Left cardiac atrium (tissue), 4 donors: ENCODE measurements around the gene CABP5. TPM values are rescaled to one million over a fixed set of nuclear protein-coding genes. Genes with fewer than 3 reads are reported as not detected.

ENCODE experiments used
- ATAC-seq, 2 donors: fragments of 200-7000 bp; cut with Tn5 transposase; one replicate each; pipeline ENCODE4 v1.9.1; 2020; ENCODE audit warnings: mild to moderate bottlenecking in 2 of 2, moderate library complexity in 2 of 2
- DNase-seq: peaks from one replicate; pipeline ENCODE4 v3.0.0-alpha.2; 2020
- intact Hi-C, 2 donors: fragments of 100-400 bp; cut with DNase I; formaldehyde crosslinking; loops; one replicate each; pipeline versions ENCODE4 v1.14.1 to v1.15.1; 2022 to 2023
- total RNA-seq, 2 donors: library from RNA; stranded (reverse); fragmentation: NEBNext Ultra II Directional; extraction: Animal tissue kit (Norgen Biotek cat#: 25700); gene quantifications; one replicate each; pipeline ENCODE4 v1.2.1, GENCODE V29; 2021
- donor health status: DM: no; HTN: yes; CAD: no.
- donor health status: DM: no; HTN: yes; CAD: no; lungs with severe emphysema.
- donor health status: DM: yes; HTN: yes; CAD: no.
- donor health status: Dilated cardiomyopathy.

Gene CABP5
- total RNA-seq, 2 donors from 2014 or later: not detected

- intact Hi-C loops: no loop called here
- ATAC-seq (no peak), DNase-seq (no peak)
Measured at GRCh38 chr19:48041877-48042580, 1.9 kb downstream of the CABP5 start.

- intact Hi-C loops: no loop called here
- DNase-seq (no peak), ATAC-seq (no peak)
Measured at GRCh38 chr19:48036765-48037164, 7.1 kb downstream of the CABP5 start.

- DNase-seq: no peak
- intact Hi-C loops: no loop called here
- ATAC-seq: no peak
Measured at GRCh38 chr19:48033604-48034003, 10.3 kb downstream of the CABP5 start.

DNA sequence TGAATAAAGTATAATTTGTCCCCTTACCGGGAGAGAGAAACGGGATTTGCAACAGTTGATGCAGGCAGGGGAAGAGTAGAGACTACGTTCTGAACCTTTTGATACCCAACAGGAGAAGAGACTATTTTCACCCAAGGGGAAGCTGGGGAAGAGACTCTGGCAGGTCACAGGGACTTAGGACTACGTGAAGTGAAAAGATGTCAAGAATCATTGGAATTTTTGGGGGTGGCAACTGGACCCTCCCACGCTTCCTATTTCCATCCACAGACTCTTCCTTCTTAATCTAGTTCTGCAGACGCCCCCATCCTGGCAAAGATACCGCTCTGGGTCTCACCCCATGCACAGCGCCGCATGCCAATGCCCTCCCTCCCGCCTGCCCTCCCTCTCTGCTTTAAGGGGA is 13.8 kb downstream of the CABP5 start:
- intact Hi-C loops: no loop called here
- no peak for ATAC-seq

GRCh38 chr19:48029431-48029830 is 14.4 kb downstream of the CABP5 start:
- no peak for ATAC-seq
- intact Hi-C loops: no loop called here
- DNase-seq: no peak

More for the DNA sequence above, 13.8 kb downstream of the CABP5 start:
- DNase-seq: no peak

DNA sequence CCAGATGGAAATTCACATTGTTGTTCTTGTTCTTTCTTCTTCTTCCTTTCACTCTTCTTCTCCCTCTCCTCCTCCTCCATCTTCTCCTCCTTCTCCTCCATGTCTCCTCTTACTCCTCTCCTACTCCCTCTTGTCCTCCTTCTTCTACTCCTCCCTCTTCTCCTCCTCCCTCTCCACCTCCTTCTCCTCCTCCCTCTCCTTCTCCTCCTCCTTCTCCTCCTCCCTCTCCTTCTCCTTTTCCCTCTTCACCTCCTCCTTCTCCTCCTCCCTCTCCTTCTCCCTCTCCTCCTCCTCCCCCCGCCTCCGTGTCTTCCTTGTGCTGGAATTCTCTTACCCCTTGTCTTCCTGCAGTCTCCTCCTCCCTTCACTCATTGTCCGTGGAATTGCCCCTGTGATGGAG is 18.4 kb downstream of the CABP5 start:
- DNase-seq (no peak), ATAC-seq (no peak)
- intact Hi-C loops: no loop called here

GRCh38 chr19:48023518-48023917 is 20.4 kb downstream of the CABP5 start:
- ATAC-seq (no peak), DNase-seq (no peak)
- intact Hi-C loops: no loop called here

- intact Hi-C loops: no loop called here
- ATAC-seq: no peak
- no peak for DNase-seq
Measured at GRCh38 chr19:48023011-48023410, 20.9 kb downstream of the CABP5 start.

DNA sequence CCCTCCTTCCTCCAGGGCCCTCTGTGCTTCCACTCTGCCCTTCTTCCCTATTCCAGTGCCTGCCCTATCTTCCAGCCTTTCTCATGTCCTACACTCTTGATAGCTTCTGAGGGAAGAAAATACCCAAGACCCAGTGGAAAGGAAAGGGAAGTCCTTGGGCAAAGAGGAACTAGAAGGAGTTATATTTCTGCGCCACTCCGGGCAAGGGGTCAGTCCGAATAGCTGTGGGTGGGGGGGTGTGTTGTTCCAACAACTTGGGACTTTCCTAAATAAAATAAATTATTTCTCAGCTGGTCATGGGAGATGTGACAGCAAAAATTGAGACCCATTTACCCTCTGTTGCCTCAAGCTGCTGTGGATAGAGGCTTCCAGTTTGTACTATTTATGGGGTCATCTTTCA is 23.2 kb downstream of the CABP5 start:
- intact Hi-C loops: no loop called here
- DNase-seq: no peak
- no peak for ATAC-seq

DNA sequence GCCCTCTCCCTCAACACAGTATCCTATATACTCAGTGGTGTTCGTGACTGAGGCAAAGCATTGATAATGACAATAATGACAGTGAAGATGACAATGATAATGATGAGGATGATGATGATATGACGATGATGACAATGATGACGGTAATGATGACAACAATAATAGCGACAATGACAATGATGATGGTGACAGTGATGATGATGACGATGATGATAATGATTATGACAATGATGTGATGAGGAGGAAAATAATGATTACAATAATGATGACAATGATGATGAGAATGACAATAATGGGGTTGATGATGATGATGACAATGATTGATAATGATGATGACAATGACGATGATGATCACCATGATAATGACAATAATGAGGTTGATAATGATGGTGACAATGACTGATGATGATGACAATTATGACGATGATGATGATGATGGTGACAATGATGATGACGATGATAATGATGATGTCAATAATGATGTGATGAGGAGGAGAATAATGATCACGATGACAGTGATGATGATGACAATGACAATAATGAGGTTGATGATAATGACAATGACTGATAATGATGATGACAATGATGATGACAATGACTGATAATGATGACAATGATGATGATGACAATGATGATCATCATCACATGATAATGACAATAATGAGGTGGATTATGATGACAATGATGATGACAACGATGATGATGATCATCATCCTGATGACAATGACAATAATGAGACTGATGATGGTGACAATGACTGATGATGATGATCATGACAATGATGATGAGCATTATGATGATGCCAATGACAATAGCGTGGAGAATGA is 32.7 kb downstream of the CABP5 start:
- intact Hi-C loops: no loop called here
- ATAC-seq (no peak), DNase-seq (no peak)

DNA sequence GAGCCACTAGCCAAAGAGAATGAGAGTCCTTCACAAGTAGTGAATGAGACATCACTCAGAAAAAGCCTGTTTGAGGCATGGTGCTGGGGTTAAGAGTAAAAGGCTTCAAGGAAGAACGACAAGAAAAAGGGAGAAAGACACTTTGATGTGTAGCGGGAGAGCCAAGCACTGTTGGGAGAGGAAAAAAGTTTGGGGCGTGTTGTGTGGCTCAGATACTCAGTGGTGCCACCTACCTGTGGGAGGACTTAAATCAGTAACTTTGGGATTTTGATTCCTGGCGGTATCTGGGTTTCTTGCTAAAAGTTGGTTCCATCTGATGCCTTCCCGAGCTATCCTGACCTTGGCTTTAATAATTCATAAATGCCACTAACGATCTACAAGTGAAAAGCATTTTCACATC is 37.1 kb downstream of the CABP5 start:
- ATAC-seq: no peak

GRCh38 chr19:48004236-48004635 is 39.6 kb downstream of the CABP5 start:
- no peak for DNase-seq

More for the DNA sequence above, 37.1 kb downstream of the CABP5 start:
- intact Hi-C loops: no loop called here
- DNase-seq: no peak

GRCh38 chr19:48000846-48001245 is 43.0 kb downstream of the CABP5 start:
- intact Hi-C loops: no loop called here
- DNase-seq (no peak), ATAC-seq (no peak)

More at GRCh38 chr19:48004236-48004635, 39.6 kb downstream of the CABP5 start:
- intact Hi-C loops: no loop called here
- no peak for ATAC-seq

- intact Hi-C loops: no loop called here
- ATAC-seq (no peak), DNase-seq (no peak)
Measured at GRCh38 chr19:47998800-47999199, 45.1 kb downstream of the CABP5 start.

DNA sequence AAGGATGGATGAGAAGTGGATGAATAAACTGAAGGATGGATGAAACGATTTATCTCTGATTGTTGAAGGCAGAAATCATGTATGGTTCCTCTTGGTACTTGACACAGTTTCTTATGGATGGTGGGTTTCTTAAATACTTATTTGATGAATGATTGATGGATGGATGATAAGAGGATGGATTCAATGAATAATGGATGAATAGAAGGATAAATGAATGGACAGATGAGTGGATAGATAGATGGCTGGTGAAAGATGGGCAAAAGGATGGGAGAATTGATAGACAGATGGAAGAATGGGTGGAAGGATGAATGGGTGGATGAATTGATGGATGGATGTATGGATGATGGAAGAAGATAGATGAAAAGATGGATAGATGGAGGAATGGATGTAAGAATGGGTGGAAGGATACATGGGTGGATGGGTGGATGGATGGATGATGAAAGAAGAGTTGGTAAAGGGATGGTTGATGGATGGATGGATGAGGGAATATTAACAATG is 47.6 kb downstream of the CABP5 start:
- no peak for ATAC-seq

DNA sequence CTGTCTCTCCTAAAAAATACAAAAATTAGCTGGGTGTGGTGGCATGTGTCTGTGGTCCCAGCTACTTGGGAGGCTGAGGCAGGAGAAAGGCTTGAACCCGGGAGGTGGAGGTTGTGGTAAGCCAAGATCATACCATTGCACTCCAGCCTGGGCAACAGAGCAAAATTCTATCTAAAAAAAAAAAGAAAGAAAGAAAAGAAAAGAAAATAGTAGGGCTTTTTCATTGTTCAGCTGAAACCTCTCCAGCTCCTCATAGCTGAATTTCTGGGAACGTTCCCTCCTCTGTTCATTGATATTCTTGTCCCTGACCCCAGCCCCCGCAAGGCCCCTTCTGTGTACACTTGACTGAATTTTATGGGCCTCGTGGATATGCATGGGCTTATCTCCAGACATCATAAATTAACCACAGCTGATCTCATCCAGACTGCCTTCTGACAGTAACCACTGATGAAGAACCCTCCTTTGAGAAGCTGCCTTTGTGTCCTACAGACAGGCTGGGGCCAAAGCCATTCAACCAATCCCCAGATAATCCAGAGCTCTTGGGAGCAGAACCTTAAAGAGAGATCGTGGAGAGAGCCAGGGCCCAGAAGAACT is 49.6 kb downstream of the CABP5 start, which contains the start of gene ELSPBP1:
TSS of gene ELSPBP1 (plus strand) at position 424 of the 594 bp plus-strand sequence. CDS start 14,036 bp downstream, outside the sequence.
- ATAC-seq: no peak
- intact Hi-C loops: no loop called here
- no peak for DNase-seq

More for the DNA sequence above, 47.6 kb downstream of the CABP5 start:
- intact Hi-C loops: no loop called here
- no peak for DNase-seq

- ATAC-seq (no peak), DNase-seq (no peak)
- intact Hi-C loops: no loop called here
Measured at GRCh38 chr19:47992070-47992469, 51.8 kb downstream of the CABP5 start, which contains the start of gene BSPH1. BSPH1 (minus strand) TSS chr19:47992170; CDS start chr19:47992081, 89 bp downstream.

- intact Hi-C loops: no loop called here
- DNase-seq: no peak
- no peak for ATAC-seq
Measured at GRCh38 chr19:47991191-47991808, 52.6 kb downstream of the CABP5 start.
